ENCODE data around the gene GLTP. TPM values are rescaled to one million over a fixed set of nuclear protein-coding genes. Genes with fewer than 3 reads are reported as not detected.

The GLTP gene
- total RNA-seq, 1 donor from 2014 or later: 19.8 TPM

DNA sequence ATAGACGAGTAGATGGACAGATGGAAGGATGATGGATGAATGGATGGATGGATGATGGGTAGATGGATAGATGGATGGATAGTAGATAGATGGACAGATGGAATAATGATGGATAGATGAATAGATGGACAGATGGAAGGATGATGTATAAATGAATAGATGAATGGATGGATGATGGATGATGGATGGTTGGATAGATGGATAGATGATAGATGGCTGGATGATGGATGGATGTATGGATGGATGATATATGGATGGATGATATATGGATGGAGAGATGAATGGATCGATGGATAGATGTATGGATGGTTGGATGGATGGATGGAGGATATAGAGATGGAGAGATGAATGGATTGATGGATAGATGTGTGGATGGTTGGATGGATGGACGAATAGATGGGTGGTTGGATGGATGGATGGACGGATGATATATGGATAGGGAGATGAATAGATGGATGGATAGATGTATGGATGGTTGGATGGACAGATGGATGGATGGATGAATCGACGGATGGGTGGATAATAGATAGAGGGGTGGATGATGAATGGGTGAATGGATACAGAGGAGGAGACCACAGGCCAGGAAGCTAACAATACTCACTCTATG is 66.4 kb downstream of the GLTP start:
- no peak for DNase-seq
- no peak for ATAC-seq
- intact Hi-C loops (cut with micrococcal nuclease): no loop called here

DNA sequence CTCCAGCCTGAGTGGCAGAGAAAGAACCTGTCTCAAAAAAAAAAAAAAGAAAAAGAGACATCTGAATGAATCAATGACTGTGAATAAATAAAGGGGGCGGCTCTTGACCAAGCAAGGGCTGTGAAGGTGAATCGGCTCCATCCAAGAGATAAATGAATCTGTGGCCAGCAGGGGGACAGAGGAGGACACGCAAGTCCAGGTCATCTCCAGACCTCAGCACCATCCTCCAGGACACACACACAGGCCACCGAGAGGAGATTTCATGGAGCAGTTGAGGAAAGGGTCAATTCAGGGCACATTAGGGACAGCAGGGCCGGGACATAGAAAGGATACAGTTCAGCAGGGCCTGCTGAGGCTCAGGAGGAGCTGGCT is 68.7 kb downstream of the GLTP start:
- intact Hi-C loops (cut with micrococcal nuclease): no loop called here
- no peak for ATAC-seq
- no peak for DNase-seq

DNA sequence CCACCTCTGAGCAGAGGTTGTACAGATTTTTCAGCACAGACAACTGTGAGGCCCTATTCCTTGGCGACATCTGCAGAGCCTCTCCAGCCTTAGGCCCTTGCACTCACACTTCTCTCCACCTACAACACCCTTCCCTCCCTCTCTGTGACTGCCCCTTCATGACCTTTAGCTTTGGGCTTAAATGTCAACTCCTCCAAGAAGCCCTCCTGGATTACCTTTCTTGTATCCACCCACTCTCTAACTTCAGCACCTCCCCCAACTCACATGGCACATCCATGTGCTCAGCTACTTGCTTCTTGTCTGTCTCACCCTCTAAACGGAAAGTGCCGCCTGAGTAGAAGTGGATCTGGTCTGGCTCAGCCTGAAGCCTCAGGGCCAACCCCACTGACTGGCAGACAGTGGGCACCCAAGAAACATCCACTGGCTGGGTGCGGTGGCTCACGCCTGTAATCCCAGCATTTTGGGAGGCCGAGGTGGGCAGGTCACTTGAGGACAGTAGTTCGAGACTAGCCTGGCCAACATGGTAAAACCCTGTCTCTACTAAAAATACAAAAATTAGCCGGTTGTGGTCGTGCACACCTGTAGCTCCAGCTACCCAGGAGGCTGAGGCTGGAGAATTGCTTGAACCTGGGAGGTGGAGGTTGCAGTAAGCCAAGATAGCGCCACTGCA is 69.3 kb downstream of the GLTP start:
- no peak for DNase-seq
- ATAC-seq: no peak
- intact Hi-C loops (cut with micrococcal nuclease): no loop called here

DNA sequence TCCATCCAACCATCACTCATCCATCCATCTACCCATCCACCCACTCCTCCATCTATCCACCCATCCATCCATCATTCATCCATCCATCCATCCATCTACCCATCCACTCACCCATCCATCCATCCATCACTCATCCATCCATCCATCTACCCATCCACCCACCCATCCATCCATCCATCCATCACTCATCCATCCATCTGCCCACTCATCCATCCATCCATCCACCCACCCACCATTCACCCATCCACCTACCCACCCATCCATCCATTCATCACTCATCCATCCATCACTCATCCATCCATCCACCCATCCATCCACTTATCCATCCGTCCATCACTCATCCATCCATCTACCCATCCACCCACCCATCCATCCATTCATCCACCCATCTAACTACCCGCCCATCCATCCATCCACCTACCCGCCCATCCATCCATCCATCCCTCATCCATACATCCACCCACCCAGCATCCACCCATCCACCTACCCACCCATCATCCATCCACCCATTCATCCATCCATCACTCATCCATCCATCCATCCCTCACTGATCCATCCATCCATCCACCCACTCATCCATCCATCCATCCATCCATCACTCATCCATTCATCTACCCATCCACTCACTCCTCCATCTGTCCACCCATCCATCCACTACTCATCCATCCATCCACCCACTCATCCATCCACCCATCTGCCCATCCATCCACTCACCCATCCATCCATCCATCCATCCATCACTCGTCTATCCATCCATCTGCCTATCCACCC is 71.3 kb downstream of the GLTP start:
- intact Hi-C loops (cut with micrococcal nuclease): loop anchor here (5.0 kb wide), 1 partner anchor 38 kb away; no protein-coding TSS in a partner anchor
- ATAC-seq: no peak

DNA sequence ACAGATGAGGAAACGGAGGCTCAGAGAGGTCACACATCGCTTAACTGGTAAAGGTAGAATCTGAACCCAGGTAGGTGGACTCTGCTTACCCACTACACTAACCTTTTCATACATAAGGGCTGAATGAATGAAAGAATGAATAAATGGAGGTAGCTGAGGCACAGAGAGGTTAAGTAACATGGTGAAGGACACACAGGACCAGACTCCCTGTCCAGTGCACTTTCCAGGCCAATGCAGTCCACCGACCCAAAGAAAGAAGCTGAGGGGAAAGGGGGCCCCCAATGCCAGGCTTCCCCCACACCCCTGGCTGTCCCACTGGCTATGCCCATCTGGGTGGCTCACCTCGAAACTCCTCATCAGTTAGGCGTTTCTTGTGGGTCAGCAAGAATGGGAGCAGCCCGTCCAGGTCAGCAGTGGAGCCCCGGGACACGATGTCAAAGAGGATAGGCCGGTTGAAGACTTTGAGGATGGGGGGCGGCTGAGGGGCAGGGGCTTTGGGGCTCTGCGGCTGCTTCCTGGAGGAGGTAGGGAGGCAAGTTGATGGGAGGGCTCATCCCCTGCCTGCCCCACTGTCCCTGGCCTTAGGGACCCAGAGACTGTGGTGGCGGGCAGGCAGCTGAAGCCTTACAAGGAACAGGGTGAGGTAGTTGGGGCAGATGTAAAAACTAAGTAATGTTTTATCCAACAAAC is 72.2 kb downstream of the GLTP start:
- intact Hi-C loops (cut with micrococcal nuclease): loop anchor here (5.0 kb wide), 1 partner anchor 39 kb away; no protein-coding TSS in a partner anchor
- no peak for ATAC-seq
- no peak for DNase-seq

More for the DNA sequence above, 71.3 kb downstream of the GLTP start:
- DNase-seq: no peak

DNA sequence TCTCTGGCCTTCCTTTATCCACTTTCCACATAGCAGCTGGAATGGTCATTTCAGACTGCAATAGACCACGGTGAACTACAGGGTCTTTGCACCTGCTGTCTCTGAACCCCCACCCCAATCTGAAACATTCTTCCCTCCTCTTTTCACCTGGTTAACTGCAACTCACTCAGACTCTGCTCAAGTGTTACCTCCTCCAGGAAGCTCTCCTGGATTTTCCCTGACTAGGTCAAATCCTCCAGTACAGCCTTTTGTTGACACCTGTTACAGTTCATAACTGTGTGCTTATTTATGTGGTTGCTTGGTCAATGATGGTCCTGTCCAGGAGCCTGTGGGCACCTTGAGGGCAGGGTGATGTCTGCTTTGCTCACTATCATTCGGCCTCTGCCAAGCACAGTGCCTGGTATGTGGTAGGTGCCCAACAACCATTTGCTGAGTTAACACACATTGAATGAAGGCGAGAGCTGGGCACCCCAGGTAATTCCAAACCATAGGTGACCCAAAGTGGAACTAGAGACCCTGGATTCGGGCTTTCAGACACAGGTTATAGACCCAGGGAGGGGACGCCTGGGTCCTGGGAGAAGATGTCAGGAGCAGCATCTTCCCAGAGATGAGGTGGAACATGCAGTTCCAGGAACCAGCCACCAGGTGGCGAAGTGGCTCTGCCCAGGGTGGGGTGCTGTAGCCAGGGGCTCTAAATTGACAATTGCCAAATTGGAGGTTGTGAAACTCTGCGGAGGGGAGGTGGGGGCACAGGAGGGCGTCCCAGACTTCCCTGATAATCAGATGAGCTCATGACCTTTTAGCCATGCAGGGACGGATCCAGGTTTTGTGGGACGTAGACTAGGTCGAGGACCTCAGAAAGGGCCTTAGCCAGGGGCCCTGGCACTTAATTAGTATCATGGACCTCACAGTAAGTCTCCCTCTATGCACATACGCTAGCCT is 75.2 kb downstream of the GLTP start:
- peak; percentile 80 for DNase-seq
- intact Hi-C loops (cut with micrococcal nuclease): loop anchor here (5.0 kb wide), 1 partner anchor 42 kb away; no protein-coding TSS in a partner anchor
- ATAC-seq: peak; percentile 87

DNA sequence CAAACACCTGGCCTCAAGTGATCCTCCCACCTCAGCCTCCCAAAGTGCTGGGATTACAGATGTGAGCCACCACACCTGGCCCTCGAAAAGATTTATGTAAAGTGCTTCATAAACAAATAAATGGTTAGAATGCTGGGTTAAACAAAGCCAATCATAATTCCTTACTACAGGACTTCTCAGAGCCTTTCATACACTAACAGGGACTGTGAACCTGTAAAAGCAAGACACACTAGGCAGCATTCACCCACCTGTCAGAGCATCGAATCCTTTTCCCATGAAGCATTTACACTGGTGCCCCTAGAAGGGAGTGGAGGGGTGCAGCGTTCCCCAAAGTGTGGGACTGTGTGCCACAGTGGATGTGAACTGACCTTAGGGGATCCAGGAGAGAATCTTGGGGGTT is 76.7 kb downstream of the GLTP start:
- intact Hi-C loops (cut with micrococcal nuclease): no loop called here

DNA sequence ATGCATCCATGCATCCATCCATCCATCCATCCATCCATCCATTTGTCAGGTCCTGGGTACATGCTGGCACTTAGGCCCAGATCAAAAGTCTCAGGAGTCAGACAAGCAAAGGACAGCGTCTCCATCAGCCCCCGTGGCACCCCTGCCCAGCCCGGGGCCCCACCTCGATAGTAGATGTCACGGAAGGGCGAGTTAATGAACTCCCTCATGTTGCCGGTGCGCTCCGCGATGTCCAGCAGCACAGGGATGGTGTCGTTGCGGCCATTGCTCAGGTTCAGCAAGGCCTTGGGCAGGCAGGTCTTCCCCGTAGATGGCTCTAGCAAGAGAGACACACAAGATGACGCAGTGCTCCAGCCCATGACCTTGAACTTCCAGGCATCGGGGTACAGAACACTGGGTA is 77.5 kb downstream of the GLTP start:
- intact Hi-C loops (cut with micrococcal nuclease): no loop called here
- ATAC-seq (no peak), DNase-seq (no peak)

More for the DNA sequence above, 76.7 kb downstream of the GLTP start:
- DNase-seq: no peak
- ATAC-seq: no peak

Small RNA genes within 50 kb of the gene (microRNA-seq; reads per million reads assigned to microRNA genes)
- gene MIR4497 (ENCODE audit: borderline number of aligned reads): not detected

Other genes with a start within 250 kb of the GLTP start
- gene FAM222A, start 166.7 kb downstream of the GLTP start, total RNA-seq: 25.7 TPM
- gene TRPV4, start 47.1 kb downstream of the GLTP start, total RNA-seq: 0.25 TPM
- gene TCHP, start 19.7 kb upstream of the GLTP start, total RNA-seq: 11.4 TPM
- gene GIT2, start 115.8 kb upstream of the GLTP start, total RNA-seq: 41.4 TPM
- 24.4 TPM for gene ANKRD13A, start 118.9 kb upstream of the GLTP start, total RNA-seq
- gene C12orf76, start 168.0 kb upstream of the GLTP start, total RNA-seq: 5.7 TPM
- 9.4 TPM for gene IFT81, start 243.8 kb upstream of the GLTP start, total RNA-seq